Smooth muscle cell (in vitro differentiated cells): ENCODE data around the gene DNAJC4. TPM values are rescaled to one million over a fixed set of nuclear protein-coding genes. Genes with fewer than 3 reads are reported as not detected.

Source experiments
- DNase-seq: peaks from one replicate; lab custom pipeline; 2025; ENCODE audit not compliant: unreplicated experiment; lab: John Stamatoyannopoulos, UW
- H2AFZ ChIP-seq: fragments of 200-600 bp; sonication (generic); 2 replicates; pipeline ENCODE4 v1.6.0; 2016; ENCODE audit warnings: antibody characterized with exemption, low read depth, mild to moderate bottlenecking
- H3F3A ChIP-seq: fragments of 200-600 bp; sonication (generic); 2 replicates; pipeline ENCODE4 v1.6.0; 2017; ENCODE audit warnings: antibody characterized with exemption, low read depth
- H3K27ac ChIP-seq: fragments of 200-600 bp; sonication (generic); 2 replicates; pipeline ENCODE4 v1.5.1; 2016; ENCODE audit warnings: low read depth, mild to moderate bottlenecking
- H3K27me3 ChIP-seq: fragments of 200-600 bp; sonication (generic); 2 replicates; pipeline ENCODE4 v1.6.1; 2016; ENCODE audit warnings: low read depth, mild to moderate bottlenecking
- H3K36me3 ChIP-seq: fragments of 200-600 bp; sonication (generic); 2 replicates; pipeline ENCODE4 v1.5.1; 2016; ENCODE audit warnings: low read depth
- H3K4me1 ChIP-seq: fragments of 200-600 bp; sonication (generic); 2 replicates; pipeline ENCODE4 v1.5.1; 2016; ENCODE audit warnings: low read depth
- H3K4me2 ChIP-seq: fragments of 200-600 bp; sonication (generic); 2 replicates; pipeline ENCODE4 v1.6.0; 2016; ENCODE audit warnings: mild to moderate bottlenecking
- H3K4me3 ChIP-seq: fragments of 200-600 bp; sonication (generic); 2 replicates; pipeline ENCODE4 v1.5.1; 2016; ENCODE audit warnings: mild to moderate bottlenecking
- H3K79me2 ChIP-seq: fragments of 200-600 bp; sonication (generic); 2 replicates; pipeline ENCODE4 v1.6.0; 2016; ENCODE audit warnings: low read depth, mild to moderate bottlenecking
- H3K9ac ChIP-seq: fragments of 200-600 bp; sonication (generic); 2 replicates; pipeline ENCODE4 v1.6.0; 2016; ENCODE audit warnings: low read depth
- H3K9me3 ChIP-seq: fragments of 200-600 bp; sonication (generic); replicated peaks from 2 replicates; pipeline ENCODE4 v1.5.1; 2016; ENCODE audit warnings: low read depth
- H4K20me1 ChIP-seq: fragments of 200-600 bp; sonication (generic); 2 replicates; pipeline ENCODE4 v1.6.0; 2016; ENCODE audit warnings: low read depth
- CTCF ChIP-seq: fragments of 200-600 bp; sonication (generic); IDR thresholded peaks from 2 replicates; pipeline ENCODE4 v1.5.1; 2017; ENCODE audit warnings: borderline replicate concordance, mild to moderate bottlenecking, antibody characterized with exemption; ENCODE audit not compliant: insufficient read depth, poor library complexity, severe bottlenecking
- WGBS: methylation state at CpG from one replicate; pipeline ENCODE4 v1.1.7; 2016; ENCODE audit warnings: low lambda C conversion rate; 5-methylcytosine and 5-hydroxymethylcytosine counted together
- polyA plus RNA-seq: library from polyadenylated mRNA; unstranded; fragments of >200 nt; fragmentation: Nextera tagmentation; extraction: Ambion mirVana; gene quantifications from 2 replicates; pipeline ENCODE4 v1.2.1, GENCODE V29; 2016
- total RNA-seq: library from RNA; depleted of rRNA; stranded (reverse); fragments of >200 nt; gene quantifications from 2 replicates; pipeline ENCODE4 v1.2.3, GENCODE V29; 2014

DNAJC4 gene
- total and polyA plus RNA-seq, 2 experiments from 2014 or later: 14.5 to 78.5 TPM

GRCh38 chr11:64232967-64233315 lies 2.6 kb downstream of the DNAJC4 start:
- Histone ChIP-seq H3F3A (no peaks in the 10 kb centered on the region), H3K27ac (no peak overlapping the region), H3K9ac (no peak overlapping the region), H3K36me3 (no peaks in the 10 kb centered on the region), H3K4me2 (no peak overlapping the region), H2AFZ (no peak overlapping the region), H4K20me1 (peaks cover 4% of the 10 kb centered on the region), H3K9me3 (no peaks in the 10 kb centered on the region), H3K27me3 (no peaks in the 10 kb centered on the region), H3K4me3 (no peak overlapping the region), H3K4me1 (peaks cover 9% of the 10 kb centered on the region), H3K79me2 (peaks cover 6% of the 10 kb centered on the region)
- no peak for DNase-seq
- no peak for TF ChIP-seq CTCF
- 98% methylated on average over 8 of the region's 8 CpGs for WGBS

- Histone ChIP-seq H3K9ac (peak within 1 kb of the TSS; percentile 50), H3K79me2 (peaks cover 6% of the 10 kb centered on the region), H3K4me2 (peak within 1 kb of the TSS; percentile 93), H3K27me3 (no peaks in the 10 kb centered on the region), H3K9me3 (no peaks in the 10 kb centered on the region), H3K27ac (no peak within 1 kb of the TSS), H4K20me1 (peaks cover 4% of the 10 kb centered on the region), H3K4me1 (peaks cover 9% of the 10 kb centered on the region), H3K36me3 (no peaks in the 10 kb centered on the region), H3F3A (peaks cover 10% of the 10 kb centered on the region), H2AFZ (no peak within 1 kb of the TSS), H3K4me3 (peak within 1 kb of the TSS; percentile 72)
- 7% methylated on average over 25 of the region's 62 CpGs for WGBS
- TF ChIP-seq CTCF: no peak
- peak; percentile 36 for DNase-seq
Measured at GRCh38 chr11:64233913-64234586, 3.7 kb downstream of the DNAJC4 start, which contains the start of gene VEGFB. VEGFB (plus strand) TSS chr11:64234584; CDS start chr11:64234834, 250 bp downstream.

GRCh38 chr11:64234647-64235379 lies 4.5 kb downstream of the DNAJC4 start:
- H3K4me2 ChIP-seq: peak overlapping the region; percentile 93
- H3K27me3 ChIP-seq: no peaks in the 10 kb centered on the region
- peak overlapping the region; percentile 72 for H3K4me3 ChIP-seq
- no peak for DNase-seq
- H3K79me2 ChIP-seq: peaks cover 6% of the 10 kb centered on the region
- no peaks in the 10 kb centered on the region for H3K36me3 ChIP-seq
- H3K4me1 ChIP-seq: peaks cover 5% of the 10 kb centered on the region
- H3F3A ChIP-seq: peaks cover 13% of the 10 kb centered on the region
- no peak overlapping the region for H3K27ac ChIP-seq
- 4% methylated on average over 25 of the region's 80 CpGs for WGBS
- peaks cover 4% of the 10 kb centered on the region for H4K20me1 ChIP-seq
- H2AFZ ChIP-seq: no peak overlapping the region
- H3K9me3 ChIP-seq: no peaks in the 10 kb centered on the region
- H3K9ac ChIP-seq: no peak overlapping the region
- TF ChIP-seq CTCF: no peak
